Lower leg skin (tissue), 4 donors: ENCODE measurements around the gene CTXND1. TPM values are rescaled to one million over a fixed set of nuclear protein-coding genes. Genes with fewer than 3 reads are reported as not detected.

Experiments
- DNase-seq, 2 donors: peaks; one replicate each; pipeline ENCODE4 v3.0.0-alpha.2; 2019; ENCODE audit warnings: low spot score in 2 of 2
- H3K4me3 ChIP-seq: fragments of 200-600 bp; sonication (generic); 2 replicates; pipeline ENCODE4 v1.5.1; 2017; ENCODE audit warnings: mild to moderate bottlenecking, low read depth; ENCODE audit not compliant: poor library complexity, severe bottlenecking
- POLR2A ChIP-seq, 2 donors: fragments of 450-650 bp; IDR thresholded peaks; one replicate each; pipeline ENCODE4 v1.6.1; 2016 to 2017; ENCODE audit warnings: antibody characterized with exemption in 2 of 2, mild to moderate bottlenecking in 1 of 2, moderate library complexity in 1 of 2
- WGBS, 2 donors: methylation state at CpG; one replicate each; pipeline ENCODE4 v1.1.5; 2018; 5-methylcytosine and 5-hydroxymethylcytosine counted together
- intact Hi-C: fragments of 100-400 bp; cut with DNase I; formaldehyde crosslinking; loops from one replicate; pipeline ENCODE4 v1.15.0; 2023; ENCODE audit warnings: low total_unique reads
- total RNA-seq, 4 donors: library from RNA; depleted of rRNA; stranded (reverse); fragments of >200 nt; gene quantifications; one replicate each; pipeline ENCODE4 v1.1.0, GENCODE V29; 2016
- TF ChIP-seq, protein P1 (sequence below), 3 donors: fragments of 450-650 bp; IDR thresholded peaks; one replicate each; pipeline ENCODE4 v1.5.1; 2016; ENCODE audit warnings: antibody characterized with exemption in 3 of 3, mild to moderate bottlenecking in 3 of 3, moderate library complexity in 2 of 3

Gene CTXND1
- total RNA-seq, 4 donors from 2014 or later = 0.04 to 0.56 (median 0.34) TPM

- DNase-seq = peak; percentile 95 to 99
- H3K4me3 ChIP-seq = peak overlapping the region; percentile 60
- WGBS, 2 donors = 3 to 4% methylated on average over 14 to 38 of the region's 41 CpGs
- intact Hi-C loops = no loop called here
- TF ChIP-seq POLR2A (IDR thresholded peaks at IDR 0.05) = no peak
- TF ChIP-seq, protein P1, sequence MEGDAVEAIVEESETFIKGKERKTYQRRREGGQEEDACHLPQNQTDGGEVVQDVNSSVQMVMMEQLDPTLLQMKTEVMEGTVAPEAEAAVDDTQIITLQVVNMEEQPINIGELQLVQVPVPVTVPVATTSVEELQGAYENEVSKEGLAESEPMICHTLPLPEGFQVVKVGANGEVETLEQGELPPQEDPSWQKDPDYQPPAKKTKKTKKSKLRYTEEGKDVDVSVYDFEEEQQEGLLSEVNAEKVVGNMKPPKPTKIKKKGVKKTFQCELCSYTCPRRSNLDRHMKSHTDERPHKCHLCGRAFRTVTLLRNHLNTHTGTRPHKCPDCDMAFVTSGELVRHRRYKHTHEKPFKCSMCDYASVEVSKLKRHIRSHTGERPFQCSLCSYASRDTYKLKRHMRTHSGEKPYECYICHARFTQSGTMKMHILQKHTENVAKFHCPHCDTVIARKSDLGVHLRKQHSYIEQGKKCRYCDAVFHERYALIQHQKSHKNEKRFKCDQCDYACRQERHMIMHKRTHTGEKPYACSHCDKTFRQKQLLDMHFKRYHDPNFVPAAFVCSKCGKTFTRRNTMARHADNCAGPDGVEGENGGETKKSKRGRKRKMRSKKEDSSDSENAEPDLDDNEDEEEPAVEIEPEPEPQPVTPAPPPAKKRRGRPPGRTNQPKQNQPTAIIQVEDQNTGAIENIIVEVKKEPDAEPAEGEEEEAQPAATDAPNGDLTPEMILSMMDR (IDR thresholded peaks at IDR 0.05) = no peak
These were observed 99.7 kb downstream of the CTXND1 start for GRCh38 chr15:80152180-80152895.

GRCh38 chr15:80151576-80151975 lies 100.4 kb downstream of the CTXND1 start:
- peak in 1 of 2 donors; percentile 69 for DNase-seq
- no peak overlapping the region for H3K4me3 ChIP-seq
- WGBS, 2 donors = 54 to 66% methylated on average over 3 of the region's 3 CpGs
- TF ChIP-seq, protein P1 (IDR thresholded peaks at IDR 0.05) = no peak
- TF ChIP-seq POLR2A (IDR thresholded peaks at IDR 0.05) = no peak
- intact Hi-C loops = no loop called here

DNA sequence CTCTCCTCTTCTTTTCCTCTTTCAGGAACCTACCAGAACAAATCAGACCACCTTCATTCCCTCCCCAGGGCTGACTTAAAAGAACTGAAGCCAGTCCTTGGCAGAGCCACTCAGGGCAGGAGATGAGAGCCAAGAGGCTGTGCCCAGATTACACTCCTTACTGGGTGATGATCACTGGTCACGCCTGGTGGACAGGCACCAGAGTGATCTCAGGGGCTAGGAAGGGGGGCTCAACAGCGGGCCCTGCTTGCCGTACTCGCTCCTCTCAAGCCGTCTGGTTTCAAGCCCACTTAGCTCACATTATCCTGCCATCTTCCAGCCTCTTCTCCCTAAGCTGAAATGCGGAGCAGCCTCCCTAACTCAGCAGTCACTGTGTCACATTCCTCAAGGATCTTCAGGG lies 100.9 kb downstream of the CTXND1 start:
- peak in 1 of 2 donors; percentile 74 for DNase-seq
- no peak overlapping the region for H3K4me3 ChIP-seq
- WGBS, 2 donors = 66 to 67% methylated on average over 6 of the region's 6 CpGs
- intact Hi-C loops = no loop called here
- TF ChIP-seq, protein P1 (IDR thresholded peaks at IDR 0.05) = no peak
- no peak for TF ChIP-seq POLR2A (IDR thresholded peaks at IDR 0.05)

Other genes starting within 250 kb of the CTXND1 start
- gene ZFAND6, start 192.5 kb downstream of the CTXND1 start, total RNA-seq = 100 to 1,000 TPM in 3 of 4 donors, 10 to 100 TPM in 1; 95.6 to 139 (median 107) TPM
- 10 to 100 TPM in 3 of 4 donors, 1 to 10 TPM in 1; 9.8 to 19.9 (median 11.8) TPM for gene FAH, start 99.2 kb downstream of the CTXND1 start, total RNA-seq
- 1 to 10 TPM; 1.7 to 8.7 (median 3.0) TPM for gene ARNT2, start 152.2 kb upstream of the CTXND1 start, total RNA-seq